OCI-LY7 (cell line): ENCODE results near the gene OXLD1.

Experiments used
- EZH2phosphoT487 ChIP-seq: fragments of 200-600 bp; sonication (generic); IDR thresholded peaks from 2 replicates; pipeline ENCODE4 v1.6.1; 2018; ENCODE audit warnings: low read depth, borderline replicate concordance, mild to moderate bottlenecking, mixed run types, antibody characterized with exemption, low read length, moderate library complexity, mixed read lengths
- TF ChIP-seq, protein P1 (sequence below): fragments of 200-600 bp; sonication (generic); conservative IDR thresholded peaks from 2 replicates; pipeline ENCODE4 v1.5.1; 2014; ENCODE audit warnings: mild to moderate bottlenecking, antibody characterized with exemption, low read length, moderate library complexity, mixed read lengths

DNA sequence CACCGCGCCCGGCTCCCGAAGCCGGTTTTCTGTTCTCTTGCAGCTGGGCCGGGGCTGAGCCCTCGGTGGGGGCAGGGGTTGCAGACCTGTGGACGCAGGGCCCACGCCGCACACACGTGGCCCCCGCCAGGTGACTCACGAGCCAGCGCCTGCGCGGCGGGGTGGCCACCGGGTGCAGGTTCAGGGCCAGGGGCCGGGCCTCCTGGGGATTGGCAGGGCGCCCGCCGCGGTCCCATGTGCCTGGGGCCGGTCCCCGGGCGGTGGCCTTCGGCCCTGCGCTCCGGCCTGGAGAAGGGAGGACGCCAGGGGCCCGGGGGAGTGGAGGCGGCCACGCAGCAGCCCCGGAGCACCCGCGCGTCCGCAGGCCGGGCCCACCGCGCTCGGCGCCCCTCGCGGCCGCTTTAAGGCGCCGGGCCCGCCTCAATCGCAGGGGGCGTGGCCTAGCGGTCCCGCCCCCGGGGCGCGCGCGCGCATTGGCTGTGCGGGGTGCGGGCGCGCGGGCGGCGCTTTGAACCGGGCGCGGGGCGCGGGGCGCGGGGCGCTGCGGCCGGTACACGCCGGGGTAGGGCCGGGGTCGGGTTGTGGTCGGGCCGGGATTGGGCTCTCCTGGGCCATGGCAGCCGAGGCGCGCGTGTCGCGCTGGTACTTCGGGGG is 45.5 kb upstream of the OXLD1 start, which contains the start of gene SLC25A10:
- TF ChIP-seq, protein P1, sequence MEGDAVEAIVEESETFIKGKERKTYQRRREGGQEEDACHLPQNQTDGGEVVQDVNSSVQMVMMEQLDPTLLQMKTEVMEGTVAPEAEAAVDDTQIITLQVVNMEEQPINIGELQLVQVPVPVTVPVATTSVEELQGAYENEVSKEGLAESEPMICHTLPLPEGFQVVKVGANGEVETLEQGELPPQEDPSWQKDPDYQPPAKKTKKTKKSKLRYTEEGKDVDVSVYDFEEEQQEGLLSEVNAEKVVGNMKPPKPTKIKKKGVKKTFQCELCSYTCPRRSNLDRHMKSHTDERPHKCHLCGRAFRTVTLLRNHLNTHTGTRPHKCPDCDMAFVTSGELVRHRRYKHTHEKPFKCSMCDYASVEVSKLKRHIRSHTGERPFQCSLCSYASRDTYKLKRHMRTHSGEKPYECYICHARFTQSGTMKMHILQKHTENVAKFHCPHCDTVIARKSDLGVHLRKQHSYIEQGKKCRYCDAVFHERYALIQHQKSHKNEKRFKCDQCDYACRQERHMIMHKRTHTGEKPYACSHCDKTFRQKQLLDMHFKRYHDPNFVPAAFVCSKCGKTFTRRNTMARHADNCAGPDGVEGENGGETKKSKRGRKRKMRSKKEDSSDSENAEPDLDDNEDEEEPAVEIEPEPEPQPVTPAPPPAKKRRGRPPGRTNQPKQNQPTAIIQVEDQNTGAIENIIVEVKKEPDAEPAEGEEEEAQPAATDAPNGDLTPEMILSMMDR: no peak
- TF ChIP-seq EZH2phosphoT487: no peak
